Hypothalamus (tissue), 51 donors: Measurements from ENCODE around the gene MORN1.
"Not testable (repeated sequence)": the region's sequence is repeated elsewhere in the genome, so short reads cannot be mapped to it uniquely, and the experiment has no call there.

Experiments used
- DNase-seq, 51 donors: peaks; one replicate each; lab custom pipeline; 2025; lab: John Stamatoyannopoulos, UW

MORN1 gene

DNA sequence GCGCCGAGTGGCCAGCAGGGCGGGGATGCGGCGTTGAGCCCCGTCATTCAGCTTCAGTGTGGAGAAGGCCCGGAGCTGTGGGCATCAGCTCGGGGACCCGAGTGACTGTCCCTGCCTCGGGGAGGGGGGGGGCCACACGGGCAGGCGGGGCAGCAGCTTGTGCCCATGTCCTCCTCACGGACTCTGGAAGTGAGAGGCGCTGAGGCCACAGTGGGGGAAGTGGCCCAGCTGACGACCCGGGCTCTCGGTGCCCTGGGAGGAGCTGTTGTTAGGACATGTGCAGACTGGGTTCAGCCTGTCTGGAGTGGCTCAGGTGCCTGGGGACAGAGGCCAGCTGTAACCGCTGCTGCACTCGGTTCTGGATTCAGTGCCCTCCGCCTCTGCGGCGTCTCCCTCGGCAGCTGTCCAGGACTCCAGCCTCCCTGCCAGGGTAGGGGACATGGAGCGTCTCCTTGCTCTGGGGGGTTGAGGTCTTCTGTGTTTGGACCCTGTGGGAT is 92.2 kb downstream of the MORN1 start:
- DNase-seq, result peak in 3 of 51 donors; percentile 30 to 36 (median 33)

DNA sequence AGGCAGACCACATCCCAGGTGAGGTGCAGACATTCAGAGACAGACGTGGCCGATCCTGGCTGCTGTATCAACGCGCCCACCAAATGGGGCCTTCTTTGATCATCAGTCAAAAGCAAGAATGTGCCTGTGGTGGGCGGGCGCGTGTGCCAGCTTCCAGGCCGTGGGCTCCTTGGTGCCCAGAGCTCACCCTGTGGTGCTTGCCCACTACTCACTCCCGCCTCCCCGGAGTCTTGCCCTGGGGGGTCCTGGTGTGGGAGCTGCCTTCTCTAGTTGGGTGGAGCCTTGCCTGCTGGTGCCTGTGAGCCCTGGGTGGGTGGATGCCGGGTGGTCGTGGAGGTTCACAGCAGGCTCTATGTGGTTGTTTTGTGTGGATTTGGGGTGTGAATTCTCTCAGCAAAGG is 92.7 kb downstream of the MORN1 start:
- DNase-seq, result no peak

DNA sequence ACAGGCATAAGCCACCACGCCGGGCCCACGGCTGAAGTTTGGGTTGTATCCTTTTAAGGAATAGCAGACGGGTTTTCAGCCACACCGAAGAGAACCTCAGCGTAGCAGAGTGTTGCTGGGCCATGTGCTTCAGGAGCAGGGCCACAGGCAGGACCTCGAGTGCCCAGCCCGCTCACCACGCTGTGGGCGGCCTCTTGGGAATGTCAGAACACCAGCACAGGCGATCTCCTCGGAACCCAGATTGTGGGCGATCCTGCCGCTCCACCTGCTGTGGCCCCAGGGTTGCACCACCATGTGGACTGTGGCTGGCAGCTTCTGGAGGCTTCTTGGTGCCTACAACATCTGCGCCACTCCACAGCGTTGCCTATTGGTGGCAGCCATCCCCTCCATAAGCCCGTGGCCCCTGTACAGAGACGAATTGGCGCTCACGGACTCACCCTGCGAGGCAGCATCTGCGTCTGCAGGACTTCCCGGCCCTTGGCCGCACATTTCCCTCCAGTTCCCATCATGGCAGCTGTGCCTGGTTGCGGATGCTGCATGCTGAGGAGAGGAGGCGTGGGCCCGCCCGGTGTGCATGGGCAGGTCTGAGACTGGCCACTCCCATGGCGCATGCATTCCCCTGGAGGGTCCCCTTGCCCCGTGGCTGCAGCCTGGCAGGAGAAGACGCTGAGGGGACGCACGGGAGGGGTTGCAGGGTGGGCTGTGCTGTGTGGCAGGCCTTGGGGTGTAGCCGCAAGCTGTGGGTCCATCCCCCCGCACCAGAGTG is 93.9 kb downstream of the MORN1 start:
- DNase-seq, result no peak

DNA sequence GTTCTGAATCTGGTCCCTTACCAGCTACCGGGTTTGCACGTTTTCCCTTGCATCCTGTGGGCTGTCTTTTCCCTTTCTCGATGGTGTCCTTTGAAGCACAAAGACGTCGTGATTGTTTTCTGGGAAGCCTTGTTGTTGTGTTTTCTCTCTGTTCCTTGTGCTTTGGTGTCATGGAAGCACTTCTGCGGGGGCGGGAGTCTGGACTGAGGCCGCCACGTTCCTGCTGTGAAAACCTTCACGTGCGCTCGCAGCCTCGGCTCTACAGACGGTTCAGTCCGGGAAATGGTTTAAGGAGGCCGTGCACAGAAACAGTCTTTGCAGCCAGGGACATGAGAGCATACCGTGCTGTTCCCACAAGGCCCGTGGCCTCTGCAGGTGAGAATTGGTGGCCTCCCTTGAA is 94.7 kb downstream of the MORN1 start:
- no peak for DNase-seq

DNA sequence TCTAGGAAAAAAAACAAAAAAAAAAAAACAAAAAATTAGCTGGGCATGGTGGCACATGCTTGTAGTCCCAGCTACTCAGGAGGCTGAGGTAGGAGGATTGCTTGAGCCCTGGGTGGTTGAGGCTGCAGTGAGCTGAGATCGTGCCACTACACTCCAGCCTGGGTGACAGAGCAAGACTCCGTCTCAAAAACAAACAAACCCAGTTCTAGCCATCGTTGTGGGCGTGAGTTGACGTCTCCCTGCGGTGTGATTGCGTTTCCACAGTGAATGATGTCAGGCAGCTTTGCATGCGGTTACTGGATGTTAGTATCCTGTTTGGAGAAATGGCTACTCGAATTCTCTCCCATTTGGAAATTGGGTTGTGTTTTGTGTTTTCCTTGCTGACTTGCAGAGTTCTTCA is 95.1 kb downstream of the MORN1 start:
- not testable (repeated sequence) for DNase-seq

DNA sequence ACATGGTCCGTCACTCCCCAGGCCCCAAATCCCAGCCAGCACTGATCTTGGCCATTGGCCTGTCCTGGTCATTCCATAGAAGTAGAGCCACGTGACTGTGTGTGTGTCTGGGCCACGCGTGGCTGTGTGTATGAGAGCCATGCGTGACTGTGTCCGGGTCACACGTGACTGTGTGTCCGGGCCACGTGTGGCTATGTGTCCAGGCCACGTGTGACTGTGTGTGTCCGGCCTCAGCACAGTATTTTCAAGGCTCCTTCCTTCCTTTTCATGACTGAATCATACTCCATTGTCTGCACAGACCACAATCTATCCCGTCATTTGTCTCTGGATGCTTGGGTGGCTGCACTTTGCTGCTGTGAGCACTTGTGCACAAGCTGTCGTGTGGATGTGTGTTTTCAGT is 95.8 kb downstream of the MORN1 start:
- no peak for DNase-seq

DNA sequence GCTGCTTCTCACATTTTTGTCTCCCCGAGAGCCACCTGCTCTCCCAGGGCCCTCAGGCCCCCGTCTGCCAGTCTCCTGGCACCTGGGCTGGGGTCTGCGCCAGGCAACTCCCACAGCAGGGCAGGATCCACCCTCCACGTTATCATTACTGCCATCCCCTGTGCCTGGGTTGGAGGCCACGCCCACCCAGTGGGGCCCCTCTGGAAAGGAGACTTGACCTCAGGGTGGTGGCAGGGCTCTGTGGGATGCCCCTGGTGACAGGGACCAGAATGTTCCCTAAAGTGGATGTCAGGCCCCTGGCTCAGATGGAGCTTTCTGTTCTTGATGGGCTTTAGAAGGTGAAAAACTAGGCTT is 96.7 kb downstream of the MORN1 start:
- DNase-seq, result no peak

DNA sequence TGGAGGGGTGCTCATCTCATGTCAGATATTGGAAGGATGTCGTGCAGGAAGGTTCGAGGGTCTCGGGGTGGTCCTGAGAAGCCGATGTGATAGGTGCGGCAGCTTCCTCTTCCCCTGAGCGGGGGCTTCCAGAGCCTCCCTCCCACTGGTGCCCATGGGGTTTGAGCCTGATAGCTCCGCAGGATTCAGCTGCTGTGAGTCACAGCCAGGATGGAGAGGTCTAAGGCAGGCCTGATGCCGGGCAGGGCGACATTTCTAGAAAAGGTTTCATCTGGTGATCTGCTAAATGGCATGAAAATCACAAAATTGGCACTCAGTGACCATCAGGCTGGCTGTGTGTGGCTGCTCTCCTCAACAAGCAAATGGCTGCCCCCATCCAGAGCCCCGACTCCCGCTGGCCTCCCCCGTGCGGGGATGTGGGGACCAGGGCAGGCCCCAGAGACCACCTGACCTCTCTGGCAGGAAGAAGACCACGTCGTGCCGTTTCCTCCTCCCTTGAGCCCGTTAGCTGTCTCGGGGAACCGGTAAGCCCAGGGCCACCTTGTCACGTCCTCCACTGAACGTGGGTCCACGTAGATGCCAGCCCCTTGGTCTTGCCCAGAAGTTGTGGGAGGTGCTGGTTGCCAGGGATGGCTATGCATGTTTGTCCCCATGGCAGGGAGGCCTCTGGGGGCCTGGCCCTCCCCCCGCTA is 97.2 kb downstream of the MORN1 start:
- no peak for DNase-seq

DNA sequence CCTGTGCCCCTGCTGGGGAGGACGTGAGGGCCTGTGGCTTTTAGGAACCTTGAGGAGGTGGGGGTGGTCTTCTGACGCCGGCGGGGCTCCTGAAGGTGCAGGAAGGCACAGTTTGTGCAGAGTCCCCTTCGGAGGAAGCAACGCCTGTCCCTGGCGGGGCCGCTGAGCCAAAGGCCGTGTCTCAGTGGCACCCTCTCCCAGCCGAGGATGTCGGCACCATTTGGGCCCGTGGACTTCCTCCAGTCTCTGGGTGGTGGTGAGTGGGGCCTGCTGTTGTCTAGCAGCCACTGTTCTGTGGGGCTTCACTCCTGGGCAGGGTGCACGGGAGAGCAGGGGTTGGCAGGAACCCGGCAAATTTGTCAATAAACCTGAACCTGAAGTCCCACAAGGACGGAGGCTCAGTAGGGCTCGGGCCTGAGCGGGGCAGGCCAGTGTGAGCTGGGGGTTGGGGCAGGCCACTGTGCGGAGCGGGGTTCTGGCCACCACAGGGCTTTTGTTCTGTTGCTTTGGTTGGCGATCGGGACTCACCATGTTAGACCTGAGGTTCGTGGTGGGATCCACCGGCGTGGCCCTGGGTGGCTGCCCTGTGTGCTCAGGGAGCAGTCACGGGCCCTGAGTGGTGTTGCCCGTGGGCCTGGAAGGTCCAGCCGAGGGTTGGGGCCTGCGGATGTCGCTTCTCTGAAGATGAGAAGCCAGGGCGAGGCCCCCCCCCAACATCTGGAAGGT is 98.5 kb downstream of the MORN1 start:
- DNase-seq, result no peak

DNA sequence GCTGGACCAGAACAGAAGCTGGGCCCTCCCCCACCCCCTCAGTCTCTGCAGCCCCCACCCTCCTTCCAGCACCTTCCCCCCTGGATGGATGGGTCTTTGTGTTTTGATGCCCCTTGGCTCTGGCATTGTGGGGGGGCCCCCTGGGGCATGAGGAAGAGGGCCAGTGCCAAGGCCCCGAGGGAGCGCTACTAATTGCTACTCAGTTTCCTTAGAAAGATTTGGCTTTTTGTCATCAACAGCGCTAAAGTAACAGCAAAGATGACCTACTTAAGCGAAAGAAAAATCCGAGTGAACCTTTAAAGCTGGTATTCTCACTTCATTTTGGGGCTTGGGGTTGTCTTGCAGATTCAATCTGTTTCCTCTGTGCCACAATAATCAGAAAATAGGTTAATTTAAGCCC is 99.8 kb downstream of the MORN1 start:
- no peak for DNase-seq

DNA sequence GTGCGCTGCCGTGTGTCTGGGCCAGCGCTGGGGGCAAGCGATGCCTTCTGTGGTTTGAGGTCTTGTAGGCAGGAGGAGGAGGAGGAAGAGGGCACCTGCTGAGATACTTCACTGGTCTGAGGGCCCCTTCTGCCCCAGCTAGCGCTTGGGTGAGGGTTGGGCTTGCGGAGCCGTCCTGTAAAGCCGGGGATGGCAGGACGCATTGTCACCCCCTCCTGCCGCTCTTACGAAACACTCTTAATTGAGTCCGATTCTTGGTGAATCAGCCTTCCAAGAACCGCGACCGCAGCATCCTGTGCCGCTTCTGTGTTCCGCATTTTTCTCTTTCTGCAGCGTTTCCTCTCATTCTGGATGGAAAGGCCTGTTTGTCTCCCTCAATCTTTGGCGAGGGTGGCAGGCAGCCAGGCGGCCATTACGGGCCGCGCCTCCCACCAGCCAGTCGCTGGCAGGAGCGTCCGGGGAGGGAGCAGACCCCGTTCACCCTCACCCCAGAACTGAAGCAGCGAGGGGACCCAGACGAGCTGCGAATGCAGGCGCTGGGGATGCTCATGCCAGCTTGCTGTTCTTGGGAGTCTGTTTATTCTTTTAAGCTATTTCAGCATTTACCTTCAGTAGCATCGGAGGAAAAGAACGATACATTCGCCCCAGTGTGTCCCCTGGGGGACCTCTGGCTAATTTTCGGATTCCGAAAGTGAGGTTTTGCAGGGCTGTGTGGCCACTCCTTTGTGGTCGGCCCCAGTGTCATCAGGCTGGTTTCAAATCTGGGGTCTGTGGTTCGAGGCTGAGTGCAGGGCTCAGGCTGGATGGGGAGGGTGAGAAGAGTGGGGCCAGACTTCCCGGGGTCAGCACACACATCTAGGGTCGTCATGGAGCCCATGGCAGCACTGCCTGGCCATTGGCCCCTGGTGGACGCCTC is 100.5 kb downstream of the MORN1 start:
- peak in 44 of 51 donors; percentile 27 to 79 (median 56) for DNase-seq

DNA sequence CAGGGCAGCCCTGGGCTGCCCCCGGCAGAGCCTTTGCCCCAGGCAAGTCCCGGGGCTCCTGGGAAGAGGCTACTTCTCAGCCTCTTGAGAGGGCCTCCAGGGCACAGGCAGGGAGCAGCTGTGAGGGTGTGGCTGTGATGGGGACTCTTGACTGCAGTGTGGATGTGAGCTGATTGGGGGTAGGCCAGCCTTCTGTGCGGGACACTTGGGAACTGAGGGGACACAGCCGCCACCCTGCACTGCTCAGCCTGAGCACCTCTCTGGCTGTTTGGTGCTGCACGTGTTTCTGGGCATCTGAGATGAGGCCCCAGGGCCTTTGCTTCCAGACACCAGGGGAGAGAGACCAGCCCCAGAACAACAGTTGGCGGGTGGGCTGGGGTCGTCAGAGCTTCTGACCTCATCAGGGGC is 101.2 kb downstream of the MORN1 start:
- DNase-seq, result no peak

DNA sequence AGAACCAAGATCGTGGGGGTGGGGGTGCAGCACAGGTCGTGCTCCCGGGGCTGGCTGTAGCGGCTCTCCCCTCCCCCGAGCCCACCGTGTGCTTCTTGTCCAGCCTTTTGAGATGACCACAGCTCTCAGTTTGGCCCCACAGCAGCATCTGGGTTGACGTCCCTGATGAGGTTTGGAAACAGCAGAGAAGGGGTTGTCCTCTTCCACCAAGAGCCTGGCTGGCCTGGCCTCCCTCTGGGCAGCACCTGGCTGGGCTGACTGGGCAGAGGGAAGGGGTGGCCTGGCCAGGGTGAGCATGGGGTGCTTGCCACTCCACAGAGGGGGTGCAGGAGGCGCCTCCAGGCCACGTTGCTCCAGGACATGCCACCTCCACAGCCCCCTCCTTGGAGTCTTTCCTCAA is 101.7 kb downstream of the MORN1 start:
- DNase-seq, result no peak

DNA sequence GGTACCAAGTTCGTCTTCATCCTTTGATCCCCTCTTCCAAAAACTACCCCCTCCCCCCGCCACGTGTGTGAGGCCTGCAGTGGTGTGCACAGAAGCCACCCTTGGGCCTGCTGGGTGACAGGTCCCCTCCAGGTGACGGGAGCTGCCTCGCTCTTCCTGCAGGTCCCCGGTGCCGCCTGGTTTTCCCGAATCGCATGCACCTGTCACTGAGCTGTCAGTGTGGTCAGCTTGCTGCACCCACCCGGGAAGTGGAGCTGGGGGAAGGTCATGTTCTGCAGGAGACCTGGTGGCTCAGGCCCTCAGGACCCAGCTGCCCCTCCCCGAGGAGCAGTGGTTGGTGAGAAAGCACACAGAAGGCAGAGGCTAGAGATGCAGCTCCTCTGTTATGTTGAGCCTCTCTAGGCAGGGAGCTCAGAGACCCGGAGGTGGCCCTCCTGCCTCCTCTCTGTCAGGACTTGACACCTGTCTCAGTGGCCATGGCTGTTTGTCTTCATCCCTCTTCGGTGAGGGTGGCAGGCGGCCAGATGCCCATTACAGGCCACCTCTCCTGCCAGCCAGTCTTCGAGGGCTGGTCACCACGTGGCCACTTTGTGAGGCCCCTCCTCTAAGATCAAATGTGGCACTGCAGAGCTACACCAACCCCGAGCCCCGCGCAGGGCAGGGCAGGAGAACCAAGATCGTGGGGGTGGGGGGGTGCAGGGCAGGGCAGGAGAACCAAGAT is 102.4 kb downstream of the MORN1 start:
- DNase-seq, result no peak

DNA sequence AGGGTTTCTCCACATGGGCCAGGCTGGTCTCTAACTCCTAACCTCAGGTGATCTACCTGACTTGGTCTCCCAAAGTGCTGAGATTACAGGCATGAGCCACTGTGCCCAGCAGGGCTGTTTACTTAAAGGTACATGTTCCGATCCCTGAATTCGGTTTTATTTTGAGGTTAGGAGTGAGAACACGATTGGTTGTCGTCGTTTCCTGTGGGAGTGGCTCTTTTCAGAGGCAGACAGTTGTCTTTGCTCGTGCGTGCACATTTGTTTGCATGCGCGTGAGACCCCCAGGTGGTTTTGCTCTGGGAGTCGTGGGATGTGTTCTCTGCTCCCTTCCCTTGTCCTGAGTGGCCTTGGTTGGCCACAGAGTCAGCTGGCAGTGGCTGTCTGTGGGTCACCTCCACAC is 103.0 kb downstream of the MORN1 start:
- no peak for DNase-seq

DNA sequence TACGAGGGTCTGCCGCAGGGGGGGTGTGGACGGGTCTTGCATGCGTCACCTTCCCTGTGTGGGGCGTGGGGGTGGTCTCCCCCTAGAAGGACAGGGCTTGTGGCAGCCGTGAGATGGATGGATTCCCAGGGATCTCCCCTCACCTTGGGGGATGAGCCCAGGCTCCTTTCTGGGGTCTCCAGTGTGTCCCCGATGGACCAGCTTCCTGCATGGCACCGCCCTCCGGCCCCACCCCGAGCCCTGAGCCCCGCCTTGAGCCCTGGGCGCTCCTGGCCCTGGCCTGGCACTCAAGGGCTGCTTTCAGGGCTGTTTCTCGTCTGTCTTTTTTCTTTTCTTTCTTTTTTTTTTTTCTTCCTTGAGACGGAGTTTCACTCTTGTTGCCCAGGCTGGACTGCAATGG is 103.7 kb downstream of the MORN1 start:
- no peak for DNase-seq

DNA sequence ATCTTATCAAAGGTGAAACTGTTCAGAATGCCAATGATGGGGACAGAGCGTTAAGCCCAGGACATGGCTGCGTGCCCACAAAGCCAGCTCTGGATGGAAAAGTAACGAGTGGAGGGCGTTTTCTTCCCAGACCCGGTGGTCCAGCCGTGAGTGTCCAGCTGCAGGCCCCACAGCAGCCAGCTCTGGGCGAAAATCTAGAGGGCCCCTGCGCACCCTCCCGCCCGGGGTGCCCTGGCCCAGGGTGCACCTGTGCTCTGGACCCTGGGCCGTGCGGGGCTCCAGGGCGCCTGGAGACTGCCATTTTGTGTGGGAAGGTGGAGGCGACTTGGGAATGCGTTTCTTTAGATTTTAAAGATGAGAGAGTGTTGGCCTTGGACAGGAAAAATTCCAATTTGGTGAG is 104.4 kb downstream of the MORN1 start:
- DNase-seq, result no peak

DNA sequence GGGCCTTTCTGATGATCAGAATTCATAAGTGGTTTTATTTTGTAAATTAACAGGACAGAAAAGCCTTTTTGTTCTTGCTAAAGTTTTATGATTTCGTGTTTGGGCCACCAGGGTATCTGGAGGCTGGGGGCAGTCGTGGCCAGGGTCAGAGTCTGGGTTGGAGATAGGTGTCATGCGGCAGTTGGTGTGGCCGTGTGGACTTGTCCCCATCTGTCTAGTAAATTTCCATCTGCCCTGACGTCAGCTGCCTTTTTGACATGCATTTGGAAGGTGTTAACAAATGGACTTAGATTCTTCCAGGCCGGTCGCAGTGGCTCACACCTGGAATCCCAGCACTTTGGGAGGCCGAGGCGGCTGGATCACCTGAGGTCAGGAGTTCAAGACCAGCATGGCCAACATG is 106.4 kb downstream of the MORN1 start:
- no peak for DNase-seq

DNA sequence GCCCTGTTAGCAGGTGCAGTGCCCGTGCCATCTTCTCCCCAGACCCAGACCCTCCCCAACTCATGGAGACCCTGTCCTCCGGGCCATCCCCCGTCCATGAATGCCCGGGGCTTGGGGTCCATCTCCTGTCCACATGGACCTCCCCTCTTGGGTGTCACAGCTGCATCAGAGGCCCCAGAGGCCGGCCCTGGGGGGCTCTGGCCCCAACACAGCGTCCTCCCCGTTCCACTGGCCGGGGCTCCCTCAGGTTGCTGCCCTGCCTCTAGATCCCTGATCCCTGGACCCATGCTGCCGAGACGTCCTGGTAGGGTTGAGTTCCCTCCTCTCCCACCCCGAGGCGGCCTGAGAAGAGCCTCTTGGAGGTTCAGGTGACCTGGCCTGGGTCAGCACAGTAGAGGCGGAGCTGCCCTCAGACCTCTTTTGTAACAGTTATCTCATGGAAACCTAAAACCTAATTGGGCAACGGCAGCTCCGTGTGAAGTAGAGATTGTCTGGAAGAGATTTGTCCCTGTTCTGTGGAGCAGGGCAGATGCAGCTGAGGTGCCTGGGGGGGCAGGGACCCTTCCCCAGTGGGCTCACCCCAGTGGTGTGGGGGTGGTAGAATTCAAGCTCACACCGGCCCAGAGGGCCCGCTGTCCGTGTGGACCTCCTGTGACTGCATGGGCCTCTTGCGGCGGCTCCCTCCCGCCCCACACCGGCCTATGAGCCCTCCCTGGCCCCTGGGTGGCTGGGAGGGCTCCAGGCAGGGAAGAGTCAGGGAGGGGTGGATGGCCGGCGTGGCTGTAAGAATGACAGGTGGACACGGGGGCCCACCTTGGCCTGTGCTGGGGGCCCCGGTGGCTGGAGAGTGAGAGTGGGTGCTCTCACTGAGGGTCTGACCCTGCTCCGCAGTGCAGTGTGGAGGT is 107.1 kb downstream of the MORN1 start:
- no peak for DNase-seq
